H1 (cell line): ENCODE results near the gene RELB. TPM values are rescaled to one million over a fixed set of nuclear protein-coding genes. Genes with fewer than 3 reads are reported as not detected.

Source experiments
- BCL11A ChIP-seq, 2 experiments: IDR thresholded peaks; one replicate each; pipeline ENCODE4 v1.6.1; 2011; ENCODE audit warnings: low read depth in 2 of 2, low read length in 2 of 2, mild to moderate bottlenecking in 2 of 2
- polyA plus RNA-seq, 7 experiments: library from polyadenylated mRNA; depleted of rRNA in 3 of 7; stranded (reverse) in 5 of 7; unstranded in 2 of 7; fragments of >200 nt in 5 of 7; fragments of 200-250 nt in 2 of 7; gene quantifications; 1 replicate in 5 of 7; 2 replicates in 1 of 7; 4 replicates in 1 of 7; pipeline versions ENCODE4 v1.2.1 to v1.2.3, GENCODE V29; 2011 to 2013; ENCODE audit warnings: missing spikeins in 2 of 7, mixed read lengths in 2 of 7
- total RNA-seq: library from RNA; stranded (reverse); fragmentation: NEBNext Ultra II Directional; extraction: Animal tissue kit (Norgen Biotek cat#: 25700); gene quantifications from 2 replicates; pipeline ENCODE4 v1.2.1, GENCODE V29; 2021
- TF ChIP-seq, protein P1 (sequence below): fragments of 300-600 bp; sonication (generic); IDR thresholded peaks from 2 replicates; pipeline ENCODE4 v1.7.1; 2012; ENCODE audit warnings: low read length, moderate library complexity, mild to moderate bottlenecking, inconsistent platforms; ENCODE audit not compliant: insufficient replicate concordance

The RELB gene
- total and polyA plus RNA-seq, 2 of the 8 experiments (the other 6 are each of a cell fraction or from before 2014, with no cell fraction given): 10.0 to 13.1 TPM

DNA sequence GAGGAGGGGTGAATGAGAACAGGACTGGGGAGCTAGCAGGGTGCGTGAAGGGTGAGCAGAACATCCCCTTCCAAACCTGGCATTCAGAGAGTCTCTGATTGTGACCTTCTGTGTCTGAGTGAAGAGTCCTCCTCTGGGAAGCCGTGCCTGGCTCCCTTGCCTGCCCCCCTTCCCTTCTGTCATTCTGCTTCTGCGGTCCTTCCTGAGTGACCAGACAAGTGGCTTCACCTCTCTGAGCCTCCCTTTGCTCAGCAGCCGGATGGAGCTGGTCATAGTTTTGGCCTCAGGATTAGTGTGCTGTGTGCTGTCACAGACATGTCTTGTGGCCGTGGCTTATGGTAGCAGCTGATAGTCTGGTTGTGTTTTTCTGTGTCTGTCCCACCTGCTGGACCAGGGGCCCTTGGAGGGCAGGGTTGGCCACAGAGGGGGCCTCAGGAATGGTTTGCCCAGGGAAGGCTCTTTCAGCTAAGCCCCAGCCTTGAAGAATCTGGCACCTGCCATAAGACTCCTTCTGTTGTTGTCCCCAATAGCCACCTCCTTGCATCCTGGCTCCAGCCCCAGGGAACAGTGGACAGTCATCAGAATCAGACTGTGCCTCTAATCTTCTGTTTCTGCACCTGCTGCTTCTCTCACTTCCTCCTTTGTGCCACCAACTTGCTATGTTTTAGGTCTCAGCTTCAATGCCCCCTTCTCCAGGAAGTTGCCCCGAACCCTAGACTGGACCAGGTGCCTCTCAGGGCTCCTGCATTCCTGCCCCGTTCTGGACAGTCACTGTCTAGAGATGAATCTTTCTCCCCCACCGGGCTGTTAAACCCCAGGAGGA, 40.1 kb upstream of the RELB start (continued):
- no peak for TF ChIP-seq BCL11A (IDR thresholded peaks at IDR 0.05; ENCODE audit: low read depth in 2 of 2, low read length in 2 of 2)
- TF ChIP-seq, protein P1, sequence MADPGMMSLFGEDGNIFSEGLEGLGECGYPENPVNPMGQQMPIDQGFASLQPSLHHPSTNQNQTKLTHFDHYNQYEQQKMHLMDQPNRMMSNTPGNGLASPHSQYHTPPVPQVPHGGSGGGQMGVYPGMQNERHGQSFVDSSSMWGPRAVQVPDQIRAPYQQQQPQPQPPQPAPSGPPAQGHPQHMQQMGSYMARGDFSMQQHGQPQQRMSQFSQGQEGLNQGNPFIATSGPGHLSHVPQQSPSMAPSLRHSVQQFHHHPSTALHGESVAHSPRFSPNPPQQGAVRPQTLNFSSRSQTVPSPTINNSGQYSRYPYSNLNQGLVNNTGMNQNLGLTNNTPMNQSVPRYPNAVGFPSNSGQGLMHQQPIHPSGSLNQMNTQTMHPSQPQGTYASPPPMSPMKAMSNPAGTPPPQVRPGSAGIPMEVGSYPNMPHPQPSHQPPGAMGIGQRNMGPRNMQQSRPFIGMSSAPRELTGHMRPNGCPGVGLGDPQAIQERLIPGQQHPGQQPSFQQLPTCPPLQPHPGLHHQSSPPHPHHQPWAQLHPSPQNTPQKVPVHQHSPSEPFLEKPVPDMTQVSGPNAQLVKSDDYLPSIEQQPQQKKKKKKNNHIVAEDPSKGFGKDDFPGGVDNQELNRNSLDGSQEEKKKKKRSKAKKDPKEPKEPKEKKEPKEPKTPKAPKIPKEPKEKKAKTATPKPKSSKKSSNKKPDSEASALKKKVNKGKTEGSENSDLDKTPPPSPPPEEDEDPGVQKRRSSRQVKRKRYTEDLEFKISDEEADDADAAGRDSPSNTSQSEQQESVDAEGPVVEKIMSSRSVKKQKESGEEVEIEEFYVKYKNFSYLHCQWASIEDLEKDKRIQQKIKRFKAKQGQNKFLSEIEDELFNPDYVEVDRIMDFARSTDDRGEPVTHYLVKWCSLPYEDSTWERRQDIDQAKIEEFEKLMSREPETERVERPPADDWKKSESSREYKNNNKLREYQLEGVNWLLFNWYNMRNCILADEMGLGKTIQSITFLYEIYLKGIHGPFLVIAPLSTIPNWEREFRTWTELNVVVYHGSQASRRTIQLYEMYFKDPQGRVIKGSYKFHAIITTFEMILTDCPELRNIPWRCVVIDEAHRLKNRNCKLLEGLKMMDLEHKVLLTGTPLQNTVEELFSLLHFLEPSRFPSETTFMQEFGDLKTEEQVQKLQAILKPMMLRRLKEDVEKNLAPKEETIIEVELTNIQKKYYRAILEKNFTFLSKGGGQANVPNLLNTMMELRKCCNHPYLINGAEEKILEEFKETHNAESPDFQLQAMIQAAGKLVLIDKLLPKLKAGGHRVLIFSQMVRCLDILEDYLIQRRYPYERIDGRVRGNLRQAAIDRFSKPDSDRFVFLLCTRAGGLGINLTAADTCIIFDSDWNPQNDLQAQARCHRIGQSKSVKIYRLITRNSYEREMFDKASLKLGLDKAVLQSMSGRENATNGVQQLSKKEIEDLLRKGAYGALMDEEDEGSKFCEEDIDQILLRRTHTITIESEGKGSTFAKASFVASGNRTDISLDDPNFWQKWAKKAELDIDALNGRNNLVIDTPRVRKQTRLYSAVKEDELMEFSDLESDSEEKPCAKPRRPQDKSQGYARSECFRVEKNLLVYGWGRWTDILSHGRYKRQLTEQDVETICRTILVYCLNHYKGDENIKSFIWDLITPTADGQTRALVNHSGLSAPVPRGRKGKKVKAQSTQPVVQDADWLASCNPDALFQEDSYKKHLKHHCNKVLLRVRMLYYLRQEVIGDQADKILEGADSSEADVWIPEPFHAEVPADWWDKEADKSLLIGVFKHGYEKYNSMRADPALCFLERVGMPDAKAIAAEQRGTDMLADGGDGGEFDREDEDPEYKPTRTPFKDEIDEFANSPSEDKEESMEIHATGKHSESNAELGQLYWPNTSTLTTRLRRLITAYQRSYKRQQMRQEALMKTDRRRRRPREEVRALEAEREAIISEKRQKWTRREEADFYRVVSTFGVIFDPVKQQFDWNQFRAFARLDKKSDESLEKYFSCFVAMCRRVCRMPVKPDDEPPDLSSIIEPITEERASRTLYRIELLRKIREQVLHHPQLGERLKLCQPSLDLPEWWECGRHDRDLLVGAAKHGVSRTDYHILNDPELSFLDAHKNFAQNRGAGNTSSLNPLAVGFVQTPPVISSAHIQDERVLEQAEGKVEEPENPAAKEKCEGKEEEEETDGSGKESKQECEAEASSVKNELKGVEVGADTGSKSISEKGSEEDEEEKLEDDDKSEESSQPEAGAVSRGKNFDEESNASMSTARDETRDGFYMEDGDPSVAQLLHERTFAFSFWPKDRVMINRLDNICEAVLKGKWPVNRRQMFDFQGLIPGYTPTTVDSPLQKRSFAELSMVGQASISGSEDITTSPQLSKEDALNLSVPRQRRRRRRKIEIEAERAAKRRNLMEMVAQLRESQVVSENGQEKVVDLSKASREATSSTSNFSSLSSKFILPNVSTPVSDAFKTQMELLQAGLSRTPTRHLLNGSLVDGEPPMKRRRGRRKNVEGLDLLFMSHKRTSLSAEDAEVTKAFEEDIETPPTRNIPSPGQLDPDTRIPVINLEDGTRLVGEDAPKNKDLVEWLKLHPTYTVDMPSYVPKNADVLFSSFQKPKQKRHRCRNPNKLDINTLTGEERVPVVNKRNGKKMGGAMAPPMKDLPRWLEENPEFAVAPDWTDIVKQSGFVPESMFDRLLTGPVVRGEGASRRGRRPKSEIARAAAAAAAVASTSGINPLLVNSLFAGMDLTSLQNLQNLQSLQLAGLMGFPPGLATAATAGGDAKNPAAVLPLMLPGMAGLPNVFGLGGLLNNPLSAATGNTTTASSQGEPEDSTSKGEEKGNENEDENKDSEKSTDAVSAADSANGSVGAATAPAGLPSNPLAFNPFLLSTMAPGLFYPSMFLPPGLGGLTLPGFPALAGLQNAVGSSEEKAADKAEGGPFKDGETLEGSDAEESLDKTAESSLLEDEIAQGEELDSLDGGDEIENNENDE: no peak
